HEK293 (cell line): ENCODE results near the gene USP37.

Experiments
- CTCF ChIA-PET: fragments of 350-600 bp; formaldehyde crosslinking; extraction: SDS; loops from one replicate; lab custom pipeline; 2021; ENCODE audit warnings: antibody characterized with exemption; lab: Yijun Ruan, JAX
- POLR2A ChIA-PET: fragments of 300-600 bp; formaldehyde crosslinking; extraction: SDS; loops from one replicate; lab custom pipeline; 2020; ENCODE audit warnings: antibody characterized with exemption, inconsistent platforms; lab: Yijun Ruan, JAX
- H3K27ac ChIP-seq: fragments of 200-500 bp; sonication (Bioruptor generic); 2 replicates; pipeline ENCODE4 v1.5.1; 2014; ENCODE audit warnings: low read depth, low read length, control low read depth, inconsistent platforms; ENCODE audit errors: extremely low read depth
- H3K36me3 ChIP-seq, 2 experiments: fragments of 200-500 bp in 1 of 2; sonication (Bioruptor generic) in 1 of 2; 1 replicate in 1 of 2; 2 replicates in 1 of 2; pipeline ENCODE4 v1.5.1; 2014 to 2017; ENCODE audit warnings: inconsistent platforms in 2 of 2, low read length in 2 of 2; ENCODE audit not compliant: control insufficient read depth in 2 of 2, insufficient read depth in 1 of 2
- H3K4me1 ChIP-seq: fragments of 200-500 bp; sonication (Bioruptor generic); 2 replicates; pipeline ENCODE4 v1.5.1; 2014; ENCODE audit warnings: mild to moderate bottlenecking, low read length, inconsistent platforms; ENCODE audit not compliant: control insufficient read depth, insufficient read depth
- H3K4me3 ChIP-seq: 2 replicates; pipeline ENCODE4 v1.5.1; 2011; ENCODE audit warnings: low read depth, mild to moderate bottlenecking, control low read depth, low read length, moderate library complexity
- H3K9me3 ChIP-seq: fragments of 200-500 bp; sonication (Bioruptor generic); 2 replicates; pipeline ENCODE4 v1.5.1; 2014; ENCODE audit warnings: low read depth, low read length, inconsistent platforms; ENCODE audit not compliant: control insufficient read depth, insufficient read depth
- GLIS2 ChIP-seq: fragments of 450-650 bp; formaldehyde crosslinking; IDR thresholded peaks from 2 replicates; pipeline ENCODE4 v1.5.1; 2016; ENCODE audit warnings: missing biosample characterization, missing genetic modification characterization
- HOXD13 ChIP-seq: sonication (generic); formaldehyde crosslinking; IDR thresholded peaks from 2 replicates; pipeline ENCODE4 v1.8.0; 2022; ENCODE audit warnings: missing genetic modification reagents, borderline replicate concordance
- PRDM1 ChIP-seq: fragments of 450-650 bp; formaldehyde crosslinking; IDR thresholded peaks from 2 replicates; pipeline ENCODE4; 2016; ENCODE audit warnings: missing biosample characterization, missing genetic modification characterization
- SCRT2 ChIP-seq: fragments of 450-650 bp; formaldehyde crosslinking; IDR thresholded peaks from 2 replicates; pipeline ENCODE4 v1.5.1; 2016; ENCODE audit warnings: missing biosample characterization, missing genetic modification characterization
- SP3 ChIP-seq: fragments of 450-650 bp; formaldehyde crosslinking; IDR thresholded peaks from 2 replicates; pipeline ENCODE4 v1.5.1; 2016; ENCODE audit warnings: missing biosample characterization, missing genetic modification characterization
- SP7 ChIP-seq: fragments of 450-650 bp; formaldehyde crosslinking; IDR thresholded peaks from 2 replicates; pipeline ENCODE4 v1.5.1; 2016; ENCODE audit warnings: missing biosample characterization, missing genetic modification characterization
- ZBTB1 ChIP-seq: fragments of 450-650 bp; formaldehyde crosslinking; IDR thresholded peaks from 2 replicates; pipeline ENCODE4 v1.5.1; 2016; ENCODE audit warnings: missing biosample characterization, missing genetic modification characterization
- ZNF169 ChIP-seq: fragments of 450-650 bp; formaldehyde crosslinking; IDR thresholded peaks from 2 replicates; pipeline ENCODE4 v1.5.1; 2016; ENCODE audit warnings: missing biosample characterization, missing genetic modification characterization
- ZNF221 ChIP-seq: fragments of 450-650 bp; formaldehyde crosslinking; IDR thresholded peaks from 2 replicates; pipeline ENCODE4 v1.5.1; 2017; ENCODE audit warnings: missing biosample characterization, missing genetic modification characterization, borderline replicate concordance
- ZNF596 ChIP-seq: fragments of 450-650 bp; IDR thresholded peaks from 2 replicates; pipeline ENCODE4 v1.5.0; 2018; ENCODE audit warnings: missing biosample characterization, mild to moderate bottlenecking, missing genetic modification characterization, moderate library complexity
- ZNF600 ChIP-seq: fragments of 450-650 bp; formaldehyde crosslinking; IDR thresholded peaks from 2 replicates; pipeline ENCODE4 v1.5.1; 2016; ENCODE audit warnings: missing biosample characterization, missing genetic modification characterization
- ZNF624 ChIP-seq: fragments of 450-650 bp; formaldehyde crosslinking; IDR thresholded peaks from 2 replicates; pipeline ENCODE4 v1.5.1; 2017; ENCODE audit warnings: missing biosample characterization, missing genetic modification characterization
- ZNF660 ChIP-seq: fragments of 450-650 bp; IDR thresholded peaks from 2 replicates; pipeline ENCODE4 v1.5.1; 2018; ENCODE audit warnings: missing biosample characterization, mild to moderate bottlenecking, missing genetic modification characterization
- ZNF664 ChIP-seq: fragments of 450-650 bp; formaldehyde crosslinking; IDR thresholded peaks from 2 replicates; pipeline ENCODE4 v1.5.1; 2016; ENCODE audit warnings: missing biosample characterization, missing genetic modification characterization
- ZNF707 ChIP-seq: fragments of 450-650 bp; formaldehyde crosslinking; IDR thresholded peaks from 2 replicates; pipeline ENCODE4 v1.5.1; 2016; ENCODE audit warnings: missing biosample characterization, missing genetic modification characterization
- ZNF768 ChIP-seq: fragments of 450-650 bp; formaldehyde crosslinking; IDR thresholded peaks from 2 replicates; pipeline ENCODE4 v1.5.1; 2018; ENCODE audit warnings: missing biosample characterization, mild to moderate bottlenecking, missing genetic modification characterization
- ZNF776 ChIP-seq: fragments of 450-650 bp; formaldehyde crosslinking; IDR thresholded peaks from 2 replicates; pipeline ENCODE4 v1.5.0; 2017; ENCODE audit warnings: missing biosample characterization, missing genetic modification characterization, borderline replicate concordance
- ZNF830 ChIP-seq: fragments of 450-650 bp; IDR thresholded peaks from 2 replicates; pipeline ENCODE4 v1.5.0; 2018; ENCODE audit warnings: missing biosample characterization, missing genetic modification characterization, low read depth, mild to moderate bottlenecking, moderate library complexity
- TF ChIP-seq, protein P1 (sequence below): fragments of 450-650 bp; formaldehyde crosslinking; IDR thresholded peaks from 2 replicates; pipeline ENCODE4 v1.5.0; 2017; ENCODE audit warnings: missing biosample characterization, missing genetic modification characterization, borderline replicate concordance
- TF ChIP-seq, protein P2 (sequence below): fragments of 450-650 bp; formaldehyde crosslinking; IDR thresholded peaks from 2 replicates; pipeline ENCODE4 v1.5.1; 2016; ENCODE audit warnings: missing biosample characterization, missing genetic modification characterization
- TF ChIP-seq, protein P3 (sequence below): fragments of 450-650 bp; formaldehyde crosslinking; IDR thresholded peaks from 2 replicates; pipeline ENCODE4 v1.5.1; 2016; ENCODE audit warnings: missing biosample characterization, missing genetic modification characterization
- TF ChIP-seq, protein P4 (sequence below): fragments of 450-650 bp; formaldehyde crosslinking; IDR thresholded peaks from 2 replicates; pipeline ENCODE4 v1.5.1; 2016; ENCODE audit warnings: missing biosample characterization, missing genetic modification characterization, low read depth

The USP37 gene

DNA sequence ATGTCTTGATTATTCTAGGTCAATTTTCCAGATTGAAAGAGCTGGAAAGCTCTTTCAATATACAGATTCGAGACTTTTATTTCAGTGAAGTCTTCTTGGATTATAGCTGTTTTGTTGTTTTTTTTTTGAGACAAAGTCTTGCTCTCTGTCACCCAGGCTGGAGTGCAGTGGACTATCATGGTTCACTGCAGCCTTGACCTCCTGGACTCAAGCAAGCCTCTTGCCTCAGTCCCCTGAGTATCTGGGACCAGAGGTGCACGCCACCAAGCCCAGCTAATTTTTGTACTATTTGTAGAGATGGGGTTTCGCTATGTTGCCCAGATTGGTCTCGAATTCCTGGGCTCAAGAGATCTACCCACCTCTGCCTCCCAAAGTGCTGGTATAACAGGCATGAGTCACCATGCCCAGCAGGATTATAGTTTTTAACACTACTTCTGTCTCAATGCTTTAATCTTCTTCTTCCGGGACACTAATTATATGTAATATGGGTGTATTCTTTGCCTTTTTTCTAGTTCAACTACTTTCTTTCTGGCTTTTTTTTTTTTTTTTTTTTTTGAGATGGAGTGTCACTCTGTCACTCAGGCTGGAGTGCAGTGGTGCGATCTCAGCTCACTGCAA lies 62.3 kb downstream of the USP37 start:
- H3K9me3 ChIP-seq = no peaks in the 10 kb centered on the region
- H3K36me3 ChIP-seq = peaks cover 23 to 57% of the 10 kb centered on the region in 2 experiments
- H3K4me3 ChIP-seq = no peak overlapping the region
- no peak overlapping the region for H3K27ac ChIP-seq
- CTCF ChIA-PET = interaction anchor here (1.4 kb wide), 1 partner anchor 9 kb away, joined by 4 read pairs; no protein-coding TSS in a partner anchor
- TF ChIP-seq SP3 (tag by site-specific recombination) = no peak
- TF ChIP-seq ZNF664 (tag by site-specific recombination) = 0 out of 2 replicates have a peak, but pooled peaks have one; percentile 35
- TF ChIP-seq, all 188 proteins: peak for 1
- no peaks in the 10 kb centered on the region for H3K4me1 ChIP-seq
- POLR2A ChIA-PET = no interaction called here

DNA sequence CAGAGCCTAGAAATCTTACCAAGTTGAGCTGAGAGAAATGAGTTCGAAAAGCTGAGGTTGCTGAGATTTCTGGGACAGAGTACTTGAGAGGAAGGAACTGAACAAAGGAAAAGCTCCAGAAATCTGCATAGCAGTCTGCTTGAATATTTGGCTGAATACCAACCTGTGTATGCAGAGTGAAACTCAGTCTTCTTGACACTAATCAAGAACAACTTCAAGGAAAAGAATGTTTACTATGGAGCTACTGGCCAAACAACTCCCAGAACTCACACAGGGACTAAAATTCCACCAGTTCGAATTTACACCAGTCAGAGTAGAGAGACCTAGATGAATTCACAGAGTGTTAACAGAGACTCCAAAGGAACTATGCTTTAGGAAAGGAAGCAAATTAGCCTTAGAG lies 66.5 kb downstream of the USP37 start:
- H3K36me3 ChIP-seq = peaks cover 32 to 55% of the 10 kb centered on the region in 2 experiments
- H3K27ac ChIP-seq = no peak overlapping the region
- CTCF ChIA-PET = interaction anchor here (0.9 to 1.2 kb wide), 2 partner anchors 36 to 332 kb away, joined by 3 to 4 read pairs; no protein-coding TSS in a partner anchor
- H3K4me3 ChIP-seq = no peak overlapping the region
- POLR2A ChIA-PET = interaction anchor here (0.6 kb wide), 1 partner anchor 38 kb away, joined by 3 read pairs; no protein-coding TSS in a partner anchor
- H3K4me1 ChIP-seq = no peaks in the 10 kb centered on the region
- TF ChIP-seq PRDM1 (no peak), HOXD13 (CRISPR knock-in tag) (no peak), ZNF776 (no peak), SCRT2 (tag by site-specific recombination) (no peak), ZNF660 (no peak), ZNF596 (no peak), ZNF169 (no peak), GLIS2 (no peak), ZNF221 (no peak), ZNF624 (tag by site-specific recombination) (no peak), ZNF707 (tag by site-specific recombination) (no peak), ZNF830 (tag by site-specific recombination) (no peak), SP7 (no peak), ZBTB1 (no peak), ZNF600 (tag by site-specific recombination) (no peak), ZNF768 (no peak)
- TF ChIP-seq, protein P1, sequence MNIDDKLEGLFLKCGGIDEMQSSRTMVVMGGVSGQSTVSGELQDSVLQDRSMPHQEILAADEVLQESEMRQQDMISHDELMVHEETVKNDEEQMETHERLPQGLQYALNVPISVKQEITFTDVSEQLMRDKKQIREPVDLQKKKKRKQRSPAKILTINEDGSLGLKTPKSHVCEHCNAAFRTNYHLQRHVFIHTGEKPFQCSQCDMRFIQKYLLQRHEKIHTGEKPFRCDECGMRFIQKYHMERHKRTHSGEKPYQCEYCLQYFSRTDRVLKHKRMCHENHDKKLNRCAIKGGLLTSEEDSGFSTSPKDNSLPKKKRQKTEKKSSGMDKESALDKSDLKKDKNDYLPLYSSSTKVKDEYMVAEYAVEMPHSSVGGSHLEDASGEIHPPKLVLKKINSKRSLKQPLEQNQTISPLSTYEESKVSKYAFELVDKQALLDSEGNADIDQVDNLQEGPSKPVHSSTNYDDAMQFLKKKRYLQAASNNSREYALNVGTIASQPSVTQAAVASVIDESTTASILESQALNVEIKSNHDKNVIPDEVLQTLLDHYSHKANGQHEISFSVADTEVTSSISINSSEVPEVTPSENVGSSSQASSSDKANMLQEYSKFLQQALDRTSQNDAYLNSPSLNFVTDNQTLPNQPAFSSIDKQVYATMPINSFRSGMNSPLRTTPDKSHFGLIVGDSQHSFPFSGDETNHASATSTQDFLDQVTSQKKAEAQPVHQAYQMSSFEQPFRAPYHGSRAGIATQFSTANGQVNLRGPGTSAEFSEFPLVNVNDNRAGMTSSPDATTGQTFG (tag by site-specific recombination) = no peak
- TF ChIP-seq, protein P2, sequence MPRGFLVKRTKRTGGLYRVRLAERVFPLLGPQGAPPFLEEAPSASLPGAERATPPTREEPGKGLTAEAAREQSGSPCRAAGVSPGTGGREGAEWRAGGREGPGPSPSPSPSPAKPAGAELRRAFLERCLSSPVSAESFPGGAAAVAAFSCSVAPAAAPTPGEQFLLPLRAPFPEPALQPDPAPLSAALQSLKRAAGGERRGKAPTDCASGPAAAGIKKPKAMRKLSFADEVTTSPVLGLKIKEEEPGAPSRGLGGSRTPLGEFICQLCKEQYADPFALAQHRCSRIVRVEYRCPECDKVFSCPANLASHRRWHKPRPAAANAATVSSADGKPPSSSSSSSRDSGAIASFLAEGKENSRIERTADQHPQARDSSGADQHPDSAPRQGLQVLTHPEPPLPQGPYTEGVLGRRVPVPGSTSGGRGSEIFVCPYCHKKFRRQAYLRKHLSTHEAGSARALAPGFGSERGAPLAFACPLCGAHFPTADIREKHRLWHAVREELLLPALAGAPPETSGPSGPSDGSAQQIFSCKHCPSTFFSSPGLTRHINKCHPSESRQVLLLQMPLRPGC (tag by site-specific recombination) = no peak
- TF ChIP-seq, protein P3, sequence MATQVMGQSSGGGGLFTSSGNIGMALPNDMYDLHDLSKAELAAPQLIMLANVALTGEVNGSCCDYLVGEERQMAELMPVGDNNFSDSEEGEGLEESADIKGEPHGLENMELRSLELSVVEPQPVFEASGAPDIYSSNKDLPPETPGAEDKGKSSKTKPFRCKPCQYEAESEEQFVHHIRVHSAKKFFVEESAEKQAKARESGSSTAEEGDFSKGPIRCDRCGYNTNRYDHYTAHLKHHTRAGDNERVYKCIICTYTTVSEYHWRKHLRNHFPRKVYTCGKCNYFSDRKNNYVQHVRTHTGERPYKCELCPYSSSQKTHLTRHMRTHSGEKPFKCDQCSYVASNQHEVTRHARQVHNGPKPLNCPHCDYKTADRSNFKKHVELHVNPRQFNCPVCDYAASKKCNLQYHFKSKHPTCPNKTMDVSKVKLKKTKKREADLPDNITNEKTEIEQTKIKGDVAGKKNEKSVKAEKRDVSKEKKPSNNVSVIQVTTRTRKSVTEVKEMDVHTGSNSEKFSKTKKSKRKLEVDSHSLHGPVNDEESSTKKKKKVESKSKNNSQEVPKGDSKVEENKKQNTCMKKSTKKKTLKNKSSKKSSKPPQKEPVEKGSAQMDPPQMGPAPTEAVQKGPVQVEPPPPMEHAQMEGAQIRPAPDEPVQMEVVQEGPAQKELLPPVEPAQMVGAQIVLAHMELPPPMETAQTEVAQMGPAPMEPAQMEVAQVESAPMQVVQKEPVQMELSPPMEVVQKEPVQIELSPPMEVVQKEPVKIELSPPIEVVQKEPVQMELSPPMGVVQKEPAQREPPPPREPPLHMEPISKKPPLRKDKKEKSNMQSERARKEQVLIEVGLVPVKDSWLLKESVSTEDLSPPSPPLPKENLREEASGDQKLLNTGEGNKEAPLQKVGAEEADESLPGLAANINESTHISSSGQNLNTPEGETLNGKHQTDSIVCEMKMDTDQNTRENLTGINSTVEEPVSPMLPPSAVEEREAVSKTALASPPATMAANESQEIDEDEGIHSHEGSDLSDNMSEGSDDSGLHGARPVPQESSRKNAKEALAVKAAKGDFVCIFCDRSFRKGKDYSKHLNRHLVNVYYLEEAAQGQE = no peak
- TF ChIP-seq, protein P4, sequence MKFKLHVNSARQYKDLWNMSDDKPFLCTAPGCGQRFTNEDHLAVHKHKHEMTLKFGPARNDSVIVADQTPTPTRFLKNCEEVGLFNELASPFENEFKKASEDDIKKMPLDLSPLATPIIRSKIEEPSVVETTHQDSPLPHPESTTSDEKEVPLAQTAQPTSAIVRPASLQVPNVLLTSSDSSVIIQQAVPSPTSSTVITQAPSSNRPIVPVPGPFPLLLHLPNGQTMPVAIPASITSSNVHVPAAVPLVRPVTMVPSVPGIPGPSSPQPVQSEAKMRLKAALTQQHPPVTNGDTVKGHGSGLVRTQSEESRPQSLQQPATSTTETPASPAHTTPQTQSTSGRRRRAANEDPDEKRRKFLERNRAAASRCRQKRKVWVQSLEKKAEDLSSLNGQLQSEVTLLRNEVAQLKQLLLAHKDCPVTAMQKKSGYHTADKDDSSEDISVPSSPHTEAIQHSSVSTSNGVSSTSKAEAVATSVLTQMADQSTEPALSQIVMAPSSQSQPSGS (tag by site-specific recombination) = no peak
- no peaks in the 10 kb centered on the region for H3K9me3 ChIP-seq
